ENCODE measurements around the gene MZB1. TPM values are rescaled to one million over a fixed set of nuclear protein-coding genes. Genes with fewer than 3 reads are reported as not detected.
A peak's percentile ranks its signal among the peaks of the same experiment; 100 is the strongest.

The MZB1 gene
- total and polyA plus RNA-seq, 2 donors (not counting 1 experiment from before 2014, with no cell fraction given): 0.17 TPM; not detected in 1

DNA sequence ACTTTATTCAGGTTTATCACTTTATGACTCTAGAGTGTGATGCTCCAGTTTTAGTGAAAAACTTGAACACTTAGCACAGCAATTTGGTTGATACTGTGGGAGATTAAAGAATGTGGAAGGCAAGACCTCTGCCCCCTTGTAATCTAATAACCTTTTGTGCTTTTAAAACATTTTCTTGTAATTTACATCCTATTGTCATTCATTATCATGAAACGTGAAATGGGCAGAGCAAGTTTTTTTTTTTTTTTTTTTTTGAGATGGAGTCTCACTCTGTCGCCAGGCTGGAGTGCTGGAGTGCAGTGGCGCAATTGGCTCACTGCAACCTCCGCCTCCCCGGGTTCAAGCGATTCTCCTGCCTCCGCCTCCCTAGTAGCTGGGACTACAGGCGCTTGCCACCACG, 46.2 kb downstream of the MZB1 start:
- TF ChIP-seq, protein P1, sequence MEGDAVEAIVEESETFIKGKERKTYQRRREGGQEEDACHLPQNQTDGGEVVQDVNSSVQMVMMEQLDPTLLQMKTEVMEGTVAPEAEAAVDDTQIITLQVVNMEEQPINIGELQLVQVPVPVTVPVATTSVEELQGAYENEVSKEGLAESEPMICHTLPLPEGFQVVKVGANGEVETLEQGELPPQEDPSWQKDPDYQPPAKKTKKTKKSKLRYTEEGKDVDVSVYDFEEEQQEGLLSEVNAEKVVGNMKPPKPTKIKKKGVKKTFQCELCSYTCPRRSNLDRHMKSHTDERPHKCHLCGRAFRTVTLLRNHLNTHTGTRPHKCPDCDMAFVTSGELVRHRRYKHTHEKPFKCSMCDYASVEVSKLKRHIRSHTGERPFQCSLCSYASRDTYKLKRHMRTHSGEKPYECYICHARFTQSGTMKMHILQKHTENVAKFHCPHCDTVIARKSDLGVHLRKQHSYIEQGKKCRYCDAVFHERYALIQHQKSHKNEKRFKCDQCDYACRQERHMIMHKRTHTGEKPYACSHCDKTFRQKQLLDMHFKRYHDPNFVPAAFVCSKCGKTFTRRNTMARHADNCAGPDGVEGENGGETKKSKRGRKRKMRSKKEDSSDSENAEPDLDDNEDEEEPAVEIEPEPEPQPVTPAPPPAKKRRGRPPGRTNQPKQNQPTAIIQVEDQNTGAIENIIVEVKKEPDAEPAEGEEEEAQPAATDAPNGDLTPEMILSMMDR (conservative IDR thresholded peaks at IDR 0.05 in 1 of 2, IDR thresholded peaks at IDR 0.05 in 1 of 2; ENCODE audit: low read depth in 1 of 2, low read length in 2 of 2): no peak
- no peak for TF ChIP-seq EZH2 (IDR thresholded peaks at IDR 0.05; ENCODE audit: low read length, missing control alignments)
- Histone ChIP-seq H3K27ac (ENCODE audit: insufficient read depth, low read length) (no peak overlapping the region), H3K36me3 (ENCODE audit: control insufficient read depth, insufficient read depth, low read length) (no peaks in the 10 kb centered on the region), H3K27me3 (ENCODE audit: control insufficient read depth, insufficient read depth, low read length) (no peaks in the 10 kb centered on the region), H3K9ac (ENCODE audit: insufficient read depth, low read length) (no peak overlapping the region), H3K9me3 (ENCODE audit: control insufficient read depth, insufficient read depth, low read depth, low read length) (no peaks in the 10 kb centered on the region), H4K20me1 (ENCODE audit: control insufficient read depth, extremely low read depth, insufficient read depth, low read length) (no peaks in the 10 kb centered on the region), H3K4me2 (ENCODE audit: extremely low read depth, insufficient read depth, low read length) (peak overlapping the region; percentile 94), H3K79me2 (ENCODE audit: control insufficient read depth, insufficient read depth, low read length) (peaks cover 59% of the 10 kb centered on the region), H3K4me3 (replicated peaks in 1 of 4; ENCODE audit: control extremely low read depth in 1 of 4, insufficient read depth in 1 of 4, low read depth in 3 of 4, low read length in 4 of 4) (peak overlapping the region; percentile 84 to 98 (median 92)), H3K4me1 (ENCODE audit: control insufficient read depth, extremely low read depth, insufficient read depth, low read length) (peaks cover 4% of the 10 kb centered on the region), H2AFZ (ENCODE audit: low read length) (no peak overlapping the region)
- no peak for DNase-seq (ENCODE audit: low read depth in 2 of 2)

DNA sequence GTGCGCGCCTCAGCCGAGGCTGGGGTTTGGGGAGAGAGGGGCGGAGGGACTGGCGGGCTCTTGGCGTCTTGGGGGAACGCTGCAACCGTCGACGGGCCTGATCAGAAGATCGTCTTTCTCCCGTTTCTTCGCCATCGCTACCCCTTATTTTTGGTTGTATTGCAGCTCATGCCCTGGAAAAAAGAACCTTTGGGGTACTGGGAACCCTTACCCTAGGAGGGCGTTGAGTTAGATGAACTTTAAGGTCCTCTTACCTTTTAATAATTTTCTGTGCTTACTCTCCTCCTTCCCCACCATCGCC, 47.3 kb downstream of the MZB1 start:
- TF ChIP-seq, protein P1 (conservative IDR thresholded peaks at IDR 0.05 in 1 of 2, IDR thresholded peaks at IDR 0.05 in 1 of 2; ENCODE audit: low read depth in 1 of 2, low read length in 2 of 2): no peak
- no peak for TF ChIP-seq EZH2 (IDR thresholded peaks at IDR 0.05; ENCODE audit: low read length, missing control alignments)
- Histone ChIP-seq H4K20me1 (ENCODE audit: control insufficient read depth, extremely low read depth, insufficient read depth, low read length) (no peaks in the 10 kb centered on the region), H3K36me3 (ENCODE audit: control insufficient read depth, insufficient read depth, low read length) (no peaks in the 10 kb centered on the region), H3K79me2 (ENCODE audit: control insufficient read depth, insufficient read depth, low read length) (peaks cover 48% of the 10 kb centered on the region), H3K9ac (ENCODE audit: insufficient read depth, low read length) (peak overlapping the region; percentile 95), H3K9me3 (ENCODE audit: control insufficient read depth, insufficient read depth, low read depth, low read length) (no peaks in the 10 kb centered on the region), H3K4me1 (ENCODE audit: control insufficient read depth, extremely low read depth, insufficient read depth, low read length) (peaks cover 4% of the 10 kb centered on the region), H3K27ac (ENCODE audit: insufficient read depth, low read length) (peak overlapping the region; percentile 98), H3K4me3 (replicated peaks in 1 of 4; ENCODE audit: control extremely low read depth in 1 of 4, insufficient read depth in 1 of 4, low read depth in 3 of 4, low read length in 4 of 4) (peak overlapping the region; percentile 84 to 98 (median 92)), H2AFZ (ENCODE audit: low read length) (no peak overlapping the region), H3K27me3 (ENCODE audit: control insufficient read depth, insufficient read depth, low read length) (no peaks in the 10 kb centered on the region), H3K4me2 (ENCODE audit: extremely low read depth, insufficient read depth, low read length) (peak overlapping the region; percentile 94)
- no peak for DNase-seq (ENCODE audit: low read depth in 2 of 2)

DNA sequence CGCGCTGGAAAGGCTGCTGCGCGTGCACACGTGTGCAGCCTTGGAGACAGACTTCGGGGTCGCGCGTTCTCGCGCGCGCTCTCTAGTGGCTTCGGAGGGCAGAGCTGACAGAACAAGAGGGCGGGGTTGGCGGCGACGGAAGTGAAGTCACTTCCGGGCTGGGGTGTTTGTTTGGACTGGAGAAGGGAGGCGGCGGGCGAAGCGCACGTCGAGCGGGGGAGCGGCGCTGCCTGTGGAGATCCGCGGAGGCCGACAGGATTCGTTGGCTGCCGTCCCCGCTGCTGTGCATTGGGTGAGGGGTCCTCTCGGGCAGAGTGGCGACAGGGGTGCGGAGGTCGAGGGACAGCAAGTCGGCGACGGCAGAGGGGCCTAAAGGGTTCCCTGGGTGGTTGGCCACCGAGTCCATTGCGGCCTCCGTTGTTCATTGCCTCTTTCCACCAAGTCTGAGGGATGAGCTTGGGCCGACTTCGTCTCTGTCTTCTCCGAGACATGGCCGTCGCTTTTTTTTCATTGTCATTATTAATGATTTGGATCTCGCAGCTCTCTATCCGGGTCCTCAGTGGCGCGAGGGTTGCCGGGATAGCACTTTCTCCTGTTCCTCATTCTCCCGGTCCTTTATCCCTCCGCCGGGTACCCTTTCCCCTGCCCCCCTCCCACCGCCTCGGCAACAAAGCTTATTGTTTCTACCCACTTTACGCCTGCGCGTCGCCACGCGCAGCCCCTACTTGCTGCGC, 47.9 kb downstream of the MZB1 start, which contains the start of gene PAIP2:
Gene PAIP2 (plus strand): TSS at position 166 of the 734 bp plus-strand sequence. CDS start 21,931 bp downstream, outside the sequence.
- Histone ChIP-seq H2AFZ (ENCODE audit: low read length) (peak within 1 kb of the TSS; percentile 59), H3K4me3 (replicated peaks in 1 of 4; ENCODE audit: control extremely low read depth in 1 of 4, insufficient read depth in 1 of 4, low read depth in 3 of 4, low read length in 4 of 4) (peak within 1 kb of the TSS; percentile 84 to 98 (median 92)), H4K20me1 (ENCODE audit: control insufficient read depth, extremely low read depth, insufficient read depth, low read length) (no peaks in the 10 kb centered on the region), H3K79me2 (ENCODE audit: control insufficient read depth, insufficient read depth, low read length) (peaks cover 45% of the 10 kb centered on the region), H3K9ac (ENCODE audit: insufficient read depth, low read length) (peak within 1 kb of the TSS; percentile 95), H3K36me3 (ENCODE audit: control insufficient read depth, insufficient read depth, low read length) (no peaks in the 10 kb centered on the region), H3K9me3 (ENCODE audit: control insufficient read depth, insufficient read depth, low read depth, low read length) (no peaks in the 10 kb centered on the region), H3K4me1 (ENCODE audit: control insufficient read depth, extremely low read depth, insufficient read depth, low read length) (peaks cover 4% of the 10 kb centered on the region), H3K27ac (ENCODE audit: insufficient read depth, low read length) (peak within 1 kb of the TSS; percentile 98), H3K4me2 (ENCODE audit: extremely low read depth, insufficient read depth, low read length) (peak within 1 kb of the TSS; percentile 94), H3K27me3 (ENCODE audit: control insufficient read depth, insufficient read depth, low read length) (no peaks in the 10 kb centered on the region)
- TF ChIP-seq EZH2 (IDR thresholded peaks at IDR 0.05; ENCODE audit: low read length, missing control alignments): no peak
- TF ChIP-seq, protein P1 (conservative IDR thresholded peaks at IDR 0.05 in 1 of 2, IDR thresholded peaks at IDR 0.05 in 1 of 2; ENCODE audit: low read depth in 1 of 2, low read length in 2 of 2): peak; percentile 60 to 73
- peak; percentile 97 for DNase-seq (ENCODE audit: low read depth in 2 of 2)

Data from fibroblast of lung (primary cell).